ENCODE measurements around the gene AGT. TPM values are rescaled to one million over a fixed set of nuclear protein-coding genes. Genes with fewer than 3 reads are reported as not detected.

Gene AGT
- total RNA-seq, 3 donors from 2014 or later (not counting 1 experiment from before 2014, with no cell fraction given): not detected

GRCh38 chr1:230750986-230751625, 37.2 kb upstream of the AGT start:
- no peak for DNase-seq
- Histone ChIP-seq H3K27ac (ENCODE audit: low read length) (no peak overlapping the region), H3K4me1 (ENCODE audit: control insufficient read depth, insufficient read depth, low read length) (no peaks in the 10 kb centered on the region), H3K27me3 (ENCODE audit: control insufficient read depth, insufficient read depth, low read length) (no peaks in the 10 kb centered on the region), H3K4me3 (ENCODE audit: low read length) (no peak overlapping the region), H3K9me3 (ENCODE audit: control insufficient read depth, insufficient read depth, low read length) (no peaks in the 10 kb centered on the region), H3K36me3 (ENCODE audit: control insufficient read depth, insufficient read depth, low read length) (no peaks in the 10 kb centered on the region)
- Mint-ChIP-seq H3K27ac (no peak overlapping the region), H3K9me3 (no peaks in the 10 kb centered on the region), H3K36me3 (no peaks in the 10 kb centered on the region), H3K4me1 (peaks cover 0 to 4% of the 10 kb centered on the region in 2 donors), H3K4me3 (no peak overlapping the region), H3K27me3 (ENCODE audit: low read depth in 2 of 2) (no peaks in the 10 kb centered on the region)
- 82% methylated on average over 6 of the region's 6 CpGs for WGBS (ENCODE audit: insufficient coverage)
- intact Hi-C loops (cut with micrococcal nuclease): no loop called here
- ATAC-seq: no peak
- no peak for TF ChIP-seq CTCF (IDR thresholded peaks at IDR 0.05)

GRCh38 chr1:230750576-230750975, 36.7 kb upstream of the AGT start:
- Histone ChIP-seq H3K27me3 (ENCODE audit: control insufficient read depth, insufficient read depth, low read length) (no peaks in the 10 kb centered on the region), H3K9me3 (ENCODE audit: control insufficient read depth, insufficient read depth, low read length) (no peaks in the 10 kb centered on the region), H3K27ac (ENCODE audit: low read length) (no peak overlapping the region), H3K4me3 (ENCODE audit: low read length) (no peak overlapping the region), H3K4me1 (ENCODE audit: control insufficient read depth, insufficient read depth, low read length) (no peaks in the 10 kb centered on the region), H3K36me3 (ENCODE audit: control insufficient read depth, insufficient read depth, low read length) (no peaks in the 10 kb centered on the region)
- Mint-ChIP-seq H3K27me3 (ENCODE audit: low read depth in 2 of 2) (no peaks in the 10 kb centered on the region), H3K27ac (no peak overlapping the region), H3K36me3 (no peaks in the 10 kb centered on the region), H3K4me1 (peaks cover 0 to 4% of the 10 kb centered on the region in 2 donors), H3K9me3 (no peaks in the 10 kb centered on the region), H3K4me3 (no peak overlapping the region)
- WGBS (ENCODE audit: insufficient coverage): 85% methylated on average over 5 of the region's 5 CpGs
- no peak for DNase-seq
- TF ChIP-seq CTCF (IDR thresholded peaks at IDR 0.05): no peak
- intact Hi-C loops (cut with micrococcal nuclease): no loop called here
- no peak for ATAC-seq

- TF ChIP-seq CTCF (IDR thresholded peaks at IDR 0.05): no peak
- WGBS (ENCODE audit: insufficient coverage): 69% methylated on average over 3 of the region's 3 CpGs
- ATAC-seq (no peak), DNase-seq (no peak)
- Histone ChIP-seq H3K4me1 (ENCODE audit: control insufficient read depth, insufficient read depth, low read length) (no peaks in the 10 kb centered on the region), H3K9me3 (ENCODE audit: control insufficient read depth, insufficient read depth, low read length) (no peaks in the 10 kb centered on the region), H3K36me3 (ENCODE audit: control insufficient read depth, insufficient read depth, low read length) (no peaks in the 10 kb centered on the region), H3K27me3 (ENCODE audit: control insufficient read depth, insufficient read depth, low read length) (no peaks in the 10 kb centered on the region), H3K4me3 (ENCODE audit: low read length) (no peak overlapping the region), H3K27ac (ENCODE audit: low read length) (no peak overlapping the region)
- Mint-ChIP-seq H3K4me1 (peaks cover 0 to 4% of the 10 kb centered on the region in 2 donors), H3K9me3 (no peaks in the 10 kb centered on the region), H3K36me3 (no peaks in the 10 kb centered on the region), H3K4me3 (no peak overlapping the region), H3K27ac (no peak overlapping the region), H3K27me3 (ENCODE audit: low read depth in 2 of 2) (peaks cover 3 to 5% of the 10 kb centered on the region in 2 donors)
- intact Hi-C loops (cut with micrococcal nuclease): no loop called here
These were observed 35.7 kb upstream of the AGT start for GRCh38 chr1:230749635-230750034.

GRCh38 chr1:230749150-230749549, 35.2 kb upstream of the AGT start:
- H3K36me3 ChIP-seq (ENCODE audit: control insufficient read depth, insufficient read depth, low read length): no peaks in the 10 kb centered on the region
- no peaks in the 10 kb centered on the region for H3K27me3 ChIP-seq (ENCODE audit: control insufficient read depth, insufficient read depth, low read length)
- DNase-seq (no peak), ATAC-seq (no peak)
- TF ChIP-seq CTCF (IDR thresholded peaks at IDR 0.05): no peak
- H3K4me1 ChIP-seq (ENCODE audit: control insufficient read depth, insufficient read depth, low read length): no peaks in the 10 kb centered on the region
- H3K9me3 ChIP-seq (ENCODE audit: control insufficient read depth, insufficient read depth, low read length): no peaks in the 10 kb centered on the region
- Mint-ChIP-seq H3K36me3 (no peaks in the 10 kb centered on the region), H3K27ac (no peak overlapping the region), H3K4me1 (peaks cover 0 to 4% of the 10 kb centered on the region in 2 donors), H3K4me3 (no peak overlapping the region), H3K9me3 (no peaks in the 10 kb centered on the region), H3K27me3 (ENCODE audit: low read depth in 2 of 2) (peaks cover 3 to 6% of the 10 kb centered on the region in 2 donors)
- no peak overlapping the region for H3K4me3 ChIP-seq (ENCODE audit: low read length)
- 67% methylated on average over 12 of the region's 12 CpGs for WGBS (ENCODE audit: insufficient coverage)
- H3K27ac ChIP-seq (ENCODE audit: low read length): no peak overlapping the region
- intact Hi-C loops (cut with micrococcal nuclease): no loop called here

Measured in natural killer cell (primary cell).